ENCODE results near the gene ZMYND15. TPM values are rescaled to one million over a fixed set of nuclear protein-coding genes. Genes with fewer than 3 reads are reported as not detected.

Gene ZMYND15
- polyA plus RNA-seq, 1 donor (not counting 4 experiments of a cell fraction or from before 2014, with no cell fraction given), result 0.25 TPM

DNA sequence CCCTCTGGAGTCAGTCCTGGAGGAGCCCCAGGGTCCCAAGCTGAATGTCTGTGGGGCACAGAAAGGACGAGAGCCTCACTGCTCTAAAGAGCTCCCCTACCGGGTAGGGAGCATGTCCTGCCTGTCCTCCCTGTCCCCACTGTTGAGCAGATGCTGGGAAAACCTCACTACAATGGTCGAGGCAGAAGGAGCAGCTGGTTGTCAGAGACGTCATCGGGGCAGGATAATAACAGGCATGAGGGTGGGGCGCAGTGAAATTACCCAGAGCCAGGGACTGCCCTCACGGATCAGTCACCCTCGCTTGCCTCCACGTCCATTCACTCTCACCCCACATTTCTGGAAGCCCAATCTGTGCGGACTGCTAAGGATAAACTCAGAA, 32.6 kb downstream of the ZMYND15 start:
- Histone ChIP-seq H3K9me3 (ENCODE audit: control insufficient read depth, low read depth, low read length) (no peaks in the 10 kb centered on the region), H3K4me2 (ENCODE audit: control insufficient read depth, extremely low read depth, insufficient read depth, low read depth, low read length) (no peak overlapping the region), H4K20me1 (ENCODE audit: control insufficient read depth, extremely low read depth, insufficient read depth, low read length) (no peaks in the 10 kb centered on the region), H3K79me2 (ENCODE audit: control insufficient read depth, insufficient read depth, low read length) (no peaks in the 10 kb centered on the region), H3K9me1 (ENCODE audit: control insufficient read depth, extremely low read depth, insufficient read depth, low read length) (no peaks in the 10 kb centered on the region), H3K36me3 (ENCODE audit: control insufficient read depth in 2 of 2, extremely low read depth in 1 of 2, insufficient read depth in 2 of 2, low read length in 2 of 2) (no peaks in the 10 kb centered on the region), H3K27ac (ENCODE audit: control insufficient read depth, insufficient read depth, low read length) (no peak overlapping the region), H3K4me1 (ENCODE audit: control insufficient read depth, extremely low read depth, insufficient read depth, low read length) (no peaks in the 10 kb centered on the region), H3K27me3 (ENCODE audit: control insufficient read depth, extremely low read depth, insufficient read depth, low read length) (peaks cover 13% of the 10 kb centered on the region), H2AFZ (ENCODE audit: control insufficient read depth, low read length) (no peak overlapping the region), H3K9ac (ENCODE audit: control insufficient read depth, extremely low read depth, insufficient read depth, low read length) (no peak overlapping the region), H3K4me3 (ENCODE audit: control insufficient read depth in 2 of 3, extremely low read depth in 1 of 3, insufficient read depth in 2 of 3, low read depth in 1 of 3, low read length in 3 of 3) (no peak overlapping the region)
- TF ChIP-seq, protein P1, sequence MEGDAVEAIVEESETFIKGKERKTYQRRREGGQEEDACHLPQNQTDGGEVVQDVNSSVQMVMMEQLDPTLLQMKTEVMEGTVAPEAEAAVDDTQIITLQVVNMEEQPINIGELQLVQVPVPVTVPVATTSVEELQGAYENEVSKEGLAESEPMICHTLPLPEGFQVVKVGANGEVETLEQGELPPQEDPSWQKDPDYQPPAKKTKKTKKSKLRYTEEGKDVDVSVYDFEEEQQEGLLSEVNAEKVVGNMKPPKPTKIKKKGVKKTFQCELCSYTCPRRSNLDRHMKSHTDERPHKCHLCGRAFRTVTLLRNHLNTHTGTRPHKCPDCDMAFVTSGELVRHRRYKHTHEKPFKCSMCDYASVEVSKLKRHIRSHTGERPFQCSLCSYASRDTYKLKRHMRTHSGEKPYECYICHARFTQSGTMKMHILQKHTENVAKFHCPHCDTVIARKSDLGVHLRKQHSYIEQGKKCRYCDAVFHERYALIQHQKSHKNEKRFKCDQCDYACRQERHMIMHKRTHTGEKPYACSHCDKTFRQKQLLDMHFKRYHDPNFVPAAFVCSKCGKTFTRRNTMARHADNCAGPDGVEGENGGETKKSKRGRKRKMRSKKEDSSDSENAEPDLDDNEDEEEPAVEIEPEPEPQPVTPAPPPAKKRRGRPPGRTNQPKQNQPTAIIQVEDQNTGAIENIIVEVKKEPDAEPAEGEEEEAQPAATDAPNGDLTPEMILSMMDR (optimal IDR thresholded peaks at IDR 0.05 in 1 of 3, IDR thresholded peaks at IDR 0.05 in 1 of 3, conservative IDR thresholded peaks at IDR 0.05 in 1 of 3; ENCODE audit: extremely low read depth in 1 of 3, insufficient read depth in 2 of 3, low read length in 3 of 3), result no peak
- TF ChIP-seq EZH2 (IDR thresholded peaks at IDR 0.05; ENCODE audit: low read length), result no peak
- FAIRE-seq, result no peak
- dilution Hi-C loops (cut with MboI; ENCODE audit: extremely low pct_ligation_motif_present, low sequenced_read_pairs), result no loop called here
- no peak for DNase-seq (ENCODE audit: low read depth, low spot score)

DNA sequence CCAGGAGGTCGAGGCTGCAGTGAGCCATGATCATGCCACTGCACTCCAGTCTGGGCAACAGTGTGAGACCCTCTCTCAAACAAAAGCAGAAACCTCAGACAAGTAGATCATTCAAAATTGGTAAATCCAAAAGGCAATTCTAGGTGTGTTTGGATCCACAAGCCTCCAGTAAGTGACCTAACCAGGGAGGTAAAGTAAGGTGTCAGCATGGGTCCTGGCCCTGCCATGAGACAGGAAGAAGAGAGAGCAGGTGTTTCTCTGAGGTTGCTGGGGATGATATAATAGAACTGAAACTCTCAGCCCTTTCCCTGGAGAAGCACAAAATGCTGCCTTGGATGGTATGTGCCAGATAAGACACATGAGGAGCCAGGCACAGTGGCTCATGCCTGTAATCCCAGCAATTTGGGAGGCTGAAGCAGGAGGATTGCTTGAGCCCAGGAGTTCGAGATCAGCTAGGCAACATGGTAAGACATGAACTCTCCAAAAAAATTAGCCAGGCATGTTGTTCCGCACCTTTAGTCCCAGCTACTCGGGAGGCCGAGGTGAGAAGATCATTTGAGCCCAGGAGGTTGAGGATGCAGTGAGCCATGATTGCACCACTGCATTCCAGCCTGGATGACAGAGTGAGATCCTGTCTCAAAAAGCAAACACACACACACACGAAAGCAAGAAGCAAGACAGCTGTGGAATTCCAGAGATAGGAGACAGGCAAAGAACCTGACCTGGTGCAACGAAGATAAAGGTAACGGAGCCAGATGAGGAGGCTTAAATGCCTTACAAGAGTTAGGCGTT, 38.5 kb downstream of the ZMYND15 start:
- dilution Hi-C loops (cut with MboI; ENCODE audit: extremely low pct_ligation_motif_present, low sequenced_read_pairs), result no loop called here
- peaks cover 20% of the 10 kb centered on the region for H3K27me3 ChIP-seq (ENCODE audit: control insufficient read depth, extremely low read depth, insufficient read depth, low read length)
- H4K20me1 ChIP-seq (ENCODE audit: control insufficient read depth, extremely low read depth, insufficient read depth, low read length), result no peaks in the 10 kb centered on the region
- TF ChIP-seq, protein P1 (optimal IDR thresholded peaks at IDR 0.05 in 1 of 3, IDR thresholded peaks at IDR 0.05 in 1 of 3, conservative IDR thresholded peaks at IDR 0.05 in 1 of 3; ENCODE audit: extremely low read depth in 1 of 3, insufficient read depth in 2 of 3, low read length in 3 of 3), result no peak
- TF ChIP-seq EZH2 (IDR thresholded peaks at IDR 0.05; ENCODE audit: low read length), result no peak
- H3K9me3 ChIP-seq (ENCODE audit: control insufficient read depth, low read depth, low read length), result no peaks in the 10 kb centered on the region
- H2AFZ ChIP-seq (ENCODE audit: control insufficient read depth, low read length), result no peak overlapping the region
- DNase-seq (ENCODE audit: low read depth, low spot score) (no peak), FAIRE-seq (no peak)
- H3K27ac ChIP-seq (ENCODE audit: control insufficient read depth, insufficient read depth, low read length), result no peak overlapping the region
- no peaks in the 10 kb centered on the region for H3K36me3 ChIP-seq (ENCODE audit: control insufficient read depth in 2 of 2, extremely low read depth in 1 of 2, insufficient read depth in 2 of 2, low read length in 2 of 2)
- no peaks in the 10 kb centered on the region for H3K79me2 ChIP-seq (ENCODE audit: control insufficient read depth, insufficient read depth, low read length)
- no peak overlapping the region for H3K4me2 ChIP-seq (ENCODE audit: control insufficient read depth, extremely low read depth, insufficient read depth, low read depth, low read length)
- H3K4me1 ChIP-seq (ENCODE audit: control insufficient read depth, extremely low read depth, insufficient read depth, low read length), result no peaks in the 10 kb centered on the region
- no peaks in the 10 kb centered on the region for H3K9me1 ChIP-seq (ENCODE audit: control insufficient read depth, extremely low read depth, insufficient read depth, low read length)
- H3K9ac ChIP-seq (ENCODE audit: control insufficient read depth, extremely low read depth, insufficient read depth, low read length), result no peak overlapping the region
- no peak overlapping the region for H3K4me3 ChIP-seq (ENCODE audit: control insufficient read depth in 2 of 3, extremely low read depth in 1 of 3, insufficient read depth in 2 of 3, low read depth in 1 of 3, low read length in 3 of 3)

Data from keratinocyte (primary cell).